Measurements from ENCODE around the gene LRCH2. TPM values are rescaled to one million over a fixed set of nuclear protein-coding genes. Genes with fewer than 3 reads are reported as not detected.

LRCH2 gene
- total and polyA plus RNA-seq, 9 of the 15 experiments (the other 6 are each of a cell fraction or from before 2014, with no cell fraction given), result 1.4 to 7.2 (median 2.9) TPM

DNA sequence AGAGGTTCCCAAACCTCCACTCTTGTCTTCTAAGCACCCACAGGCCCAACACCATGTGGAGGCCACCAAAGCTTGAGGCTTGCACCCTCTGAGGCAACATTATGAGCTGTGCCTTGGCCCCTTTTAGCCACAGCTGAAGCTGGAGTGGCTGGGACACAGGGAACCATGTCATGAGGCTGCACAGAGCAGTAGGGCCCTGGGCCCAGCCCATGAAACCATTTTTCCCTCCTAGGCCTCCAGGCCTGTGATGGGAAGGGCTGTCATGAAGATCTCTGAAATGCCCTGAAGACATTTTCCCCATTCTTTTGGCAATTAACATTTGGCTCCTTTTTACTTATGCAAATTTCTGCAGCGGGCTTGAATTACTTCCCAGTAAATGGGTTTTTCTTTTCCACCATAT, 29.9 kb downstream of the LRCH2 start:
- H3K9me3 ChIP-seq (replicated peaks; ENCODE audit: control insufficient read depth, insufficient read depth, low read depth, low read length), result no peaks in the 10 kb centered on the region
- TF ChIP-seq, protein P1, sequence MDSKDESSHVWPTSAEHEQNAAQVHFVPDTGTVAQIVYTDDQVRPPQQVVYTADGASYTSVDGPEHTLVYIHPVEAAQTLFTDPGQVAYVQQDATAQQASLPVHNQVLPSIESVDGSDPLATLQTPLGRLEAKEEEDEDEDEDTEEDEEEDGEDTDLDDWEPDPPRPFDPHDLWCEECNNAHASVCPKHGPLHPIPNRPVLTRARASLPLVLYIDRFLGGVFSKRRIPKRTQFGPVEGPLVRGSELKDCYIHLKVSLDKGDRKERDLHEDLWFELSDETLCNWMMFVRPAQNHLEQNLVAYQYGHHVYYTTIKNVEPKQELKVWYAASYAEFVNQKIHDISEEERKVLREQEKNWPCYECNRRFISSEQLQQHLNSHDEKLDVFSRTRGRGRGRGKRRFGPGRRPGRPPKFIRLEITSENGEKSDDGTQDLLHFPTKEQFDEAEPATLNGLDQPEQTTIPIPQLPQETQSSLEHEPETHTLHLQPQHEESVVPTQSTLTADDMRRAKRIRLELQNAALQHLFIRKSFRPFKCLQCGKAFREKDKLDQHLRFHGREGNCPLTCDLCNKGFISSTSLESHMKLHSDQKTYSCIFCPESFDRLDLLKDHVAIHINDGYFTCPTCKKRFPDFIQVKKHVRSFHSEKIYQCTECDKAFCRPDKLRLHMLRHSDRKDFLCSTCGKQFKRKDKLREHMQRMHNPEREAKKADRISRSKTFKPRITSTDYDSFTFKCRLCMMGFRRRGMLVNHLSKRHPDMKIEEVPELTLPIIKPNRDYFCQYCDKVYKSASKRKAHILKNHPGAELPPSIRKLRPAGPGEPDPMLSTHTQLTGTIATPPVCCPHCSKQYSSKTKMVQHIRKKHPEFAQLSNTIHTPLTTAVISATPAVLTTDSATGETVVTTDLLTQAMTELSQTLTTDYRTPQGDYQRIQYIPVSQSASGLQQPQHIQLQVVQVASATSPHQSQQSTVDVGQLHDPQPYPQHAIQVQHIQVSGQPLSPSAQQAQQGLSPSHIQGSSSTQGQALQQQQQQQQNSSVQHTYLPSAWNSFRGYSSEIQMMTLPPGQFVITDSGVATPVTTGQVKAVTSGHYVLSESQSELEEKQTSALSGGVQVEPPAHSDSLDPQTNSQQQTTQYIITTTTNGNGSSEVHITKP (IDR thresholded peaks at IDR 0.05; ENCODE audit: partially characterized antibody), result no peak
- TF ChIP-seq HNRNPH1 (optimal IDR thresholded peaks at IDR 0.05; ENCODE audit: low read depth, low read length) (no peak), ESRRB (CRISPR knock-in tag; IDR thresholded peaks at IDR 0.05; ENCODE audit: borderline replicate concordance) (no peak)
- no TSS peak for BruUV-seq (replicated peaks)
- DNase-seq (ENCODE audit: extremely low read depth in 1 of 4, low spot score in 3 of 4) (no peak), FAIRE-seq (no peak), ATAC-seq (no peak)
- no peak overlapping the region for H3K4me3 ChIP-seq
- 0% methylated on average over 1 of the region's 1 CpG for WGBS (ENCODE audit: insufficient coverage, low coverage, missing lambda C conversion rate)
- no peak overlapping the region for H3K27ac ChIP-seq (ENCODE audit: extremely low read depth, low read depth, low read length)
- H3K9me1 ChIP-seq (ENCODE audit: control insufficient read depth, insufficient read depth, low read length), result no peaks in the 10 kb centered on the region
- ChIA-PET POLR2A (no interaction called here), CTCF (ENCODE audit: low intra/inter-chr PET ratio) (no interaction called here)
- no peaks in the 10 kb centered on the region for H4K20me1 ChIP-seq (replicated peaks; ENCODE audit: control insufficient read depth, insufficient read depth, low read length)
- in situ Hi-C loops (cut with MboI) (no loop called here), intact Hi-C loops (cut with micrococcal nuclease) (no loop called here)
- H3K4me2 ChIP-seq (ENCODE audit: insufficient read depth, low read length), result no peak overlapping the region
- H2AFZ ChIP-seq (ENCODE audit: low read depth, low read length), result no peak overlapping the region
- no peaks in the 10 kb centered on the region for H3K79me2 ChIP-seq (ENCODE audit: control insufficient read depth, insufficient read depth, low read length)
- H3K9ac ChIP-seq (ENCODE audit: insufficient read depth in 1 of 2, low read depth in 2 of 2, low read length in 2 of 2), result no peak overlapping the region
- H3K4me1 ChIP-seq (replicated peaks in 1 of 2; ENCODE audit: control insufficient read depth in 2 of 2, insufficient read depth in 2 of 2, low read length in 2 of 2), result no peaks in the 10 kb centered on the region
- no peaks in the 10 kb centered on the region for H3K27me3 ChIP-seq (ENCODE audit: control insufficient read depth in 2 of 2, insufficient read depth in 2 of 2, low read length in 2 of 2)
- H3K36me3 ChIP-seq (ENCODE audit: control insufficient read depth, insufficient read depth, low read length), result no peaks in the 10 kb centered on the region

Data from K562 (cell line).